Colonic mucosa (tissue), 4 donors: ENCODE data around the gene GAS6. TPM values are rescaled to one million over a fixed set of nuclear protein-coding genes. Genes with fewer than 3 reads are reported as not detected.

Source experiments
- DNase-seq: peaks from one replicate; pipeline ENCODE4 v3.0.0-alpha.2; 2020
- H3K27ac ChIP-seq: fragments of 200-600 bp; one replicate; pipeline ENCODE4 v1.8.0; 2021
- H3K27me3 ChIP-seq: fragments of 200-600 bp; one replicate; pipeline ENCODE4 v1.8.0; 2021
- H3K36me3 ChIP-seq: fragments of 200-600 bp; one replicate; pipeline ENCODE4 v1.8.0; 2021
- H3K4me1 ChIP-seq: fragments of 200-600 bp; one replicate; pipeline ENCODE4 v1.8.0; 2021; ENCODE audit warnings: mild to moderate bottlenecking
- H3K4me3 ChIP-seq: fragments of 200-600 bp; one replicate; pipeline ENCODE4 v1.8.0; 2021
- H3K9ac ChIP-seq, 2 donors: one replicate each; pipeline ENCODE4 v1.7.0; 2013; ENCODE audit warnings: control low read depth in 2 of 2, low read depth in 2 of 2, low read length in 2 of 2
- H3K9me3 ChIP-seq: fragments of 200-600 bp; one replicate; pipeline ENCODE4 v1.8.0; 2021
- intact Hi-C: fragments of 100-400 bp; cut with DNase I; formaldehyde crosslinking; loops from one replicate; pipeline ENCODE4 v1.14.1; 2022
- total RNA-seq, 2 donors: library from RNA; stranded (reverse); fragmentation: NEBNext Ultra II Directional in 1 of 2; extraction: Animal tissue kit (Norgen Biotek cat#: 25700) in 1 of 2; gene quantifications; one replicate each; pipeline ENCODE4 v1.2.1, GENCODE V29; 2021
- TF ChIP-seq, protein P1 (sequence below): fragments of 200-600 bp; IDR thresholded peaks from one replicate; pipeline ENCODE4 v1.8.0; 2022; ENCODE audit warnings: antibody characterized with exemption, mild to moderate bottlenecking
- donor health status: healthy.
- donor health status: DM: no; HTN: no; CAD: no.
- donor health status: DM: no; HTN: no; CAD: no.

The GAS6 gene
- total RNA-seq, 2 donors from 2014 or later, result 118 to 121 TPM

DNA sequence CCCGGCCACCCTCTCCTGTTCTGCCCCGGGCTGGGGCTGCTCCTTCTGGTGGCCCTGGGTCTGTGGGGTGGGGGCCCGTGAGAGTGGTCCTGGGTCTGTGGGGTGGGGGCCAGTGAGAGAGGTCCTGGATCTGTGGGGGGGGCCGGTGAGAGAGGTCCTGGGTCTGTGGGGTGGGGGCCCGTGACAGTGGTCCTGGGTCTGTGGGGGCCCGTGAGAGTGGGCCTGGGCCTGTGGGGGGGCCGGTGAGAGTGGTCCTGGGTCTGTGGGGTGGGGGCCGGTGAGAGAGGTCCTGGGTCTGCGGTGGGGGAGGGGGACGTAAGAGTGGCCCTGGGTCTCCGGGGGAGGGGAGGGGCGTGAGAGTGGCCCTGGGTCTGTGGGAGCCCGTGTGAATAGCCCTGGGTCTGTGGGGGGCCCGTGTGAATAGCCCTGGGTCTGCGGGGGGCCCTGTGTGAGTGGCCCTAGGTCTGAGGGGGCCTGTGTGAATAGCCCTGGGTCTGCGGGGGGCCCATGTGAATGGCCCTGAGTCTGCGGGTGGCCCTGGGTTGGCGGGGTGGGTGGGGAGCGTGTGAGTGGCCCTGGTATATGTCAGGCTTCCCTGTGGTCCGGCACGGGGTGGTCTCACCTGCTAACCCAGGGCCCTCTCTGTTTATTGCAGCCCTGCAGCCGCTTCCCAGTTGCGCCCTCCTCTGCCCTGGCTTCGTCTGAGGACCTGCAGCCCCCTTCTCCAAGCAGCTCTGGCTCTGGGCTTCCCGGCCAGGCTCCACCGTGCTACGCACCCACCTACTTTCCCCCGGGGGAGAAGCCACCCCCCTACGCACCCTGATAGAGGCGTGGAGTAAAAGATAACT is 52.6 kb downstream of the GAS6 start:
- H3K9me3 ChIP-seq, result no peaks in the 10 kb centered on the region
- intact Hi-C loops, result no loop called here
- H3K4me1 ChIP-seq, result no peaks in the 10 kb centered on the region
- no peak for DNase-seq
- TF ChIP-seq, protein P1, sequence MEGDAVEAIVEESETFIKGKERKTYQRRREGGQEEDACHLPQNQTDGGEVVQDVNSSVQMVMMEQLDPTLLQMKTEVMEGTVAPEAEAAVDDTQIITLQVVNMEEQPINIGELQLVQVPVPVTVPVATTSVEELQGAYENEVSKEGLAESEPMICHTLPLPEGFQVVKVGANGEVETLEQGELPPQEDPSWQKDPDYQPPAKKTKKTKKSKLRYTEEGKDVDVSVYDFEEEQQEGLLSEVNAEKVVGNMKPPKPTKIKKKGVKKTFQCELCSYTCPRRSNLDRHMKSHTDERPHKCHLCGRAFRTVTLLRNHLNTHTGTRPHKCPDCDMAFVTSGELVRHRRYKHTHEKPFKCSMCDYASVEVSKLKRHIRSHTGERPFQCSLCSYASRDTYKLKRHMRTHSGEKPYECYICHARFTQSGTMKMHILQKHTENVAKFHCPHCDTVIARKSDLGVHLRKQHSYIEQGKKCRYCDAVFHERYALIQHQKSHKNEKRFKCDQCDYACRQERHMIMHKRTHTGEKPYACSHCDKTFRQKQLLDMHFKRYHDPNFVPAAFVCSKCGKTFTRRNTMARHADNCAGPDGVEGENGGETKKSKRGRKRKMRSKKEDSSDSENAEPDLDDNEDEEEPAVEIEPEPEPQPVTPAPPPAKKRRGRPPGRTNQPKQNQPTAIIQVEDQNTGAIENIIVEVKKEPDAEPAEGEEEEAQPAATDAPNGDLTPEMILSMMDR, result no peak
- no peak overlapping the region for H3K27ac ChIP-seq
- H3K9ac ChIP-seq, result no peak overlapping the region
- H3K36me3 ChIP-seq, result no peaks in the 10 kb centered on the region
- H3K4me3 ChIP-seq, result no peak overlapping the region
- no peaks in the 10 kb centered on the region for H3K27me3 ChIP-seq

DNA sequence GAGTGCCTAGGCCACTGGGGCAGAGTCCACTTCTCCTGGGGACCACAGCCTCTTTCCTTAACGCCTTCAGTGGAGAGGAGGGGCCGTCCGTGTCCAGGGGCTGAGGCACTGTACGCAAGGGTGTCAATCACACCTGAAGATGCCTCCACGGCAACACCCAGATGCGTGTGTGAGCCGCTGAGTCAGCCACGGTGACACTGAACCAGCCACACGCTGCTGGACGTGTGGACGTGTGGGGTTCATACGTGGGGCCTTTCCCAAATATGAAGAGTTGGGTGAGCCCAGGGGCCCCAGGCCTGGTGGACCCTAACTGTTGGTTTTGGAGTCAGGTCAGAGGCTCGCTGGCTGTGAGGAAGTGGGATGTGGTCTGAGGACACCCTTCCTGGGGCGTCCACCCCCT is 53.2 kb downstream of the GAS6 start:
- Histone ChIP-seq H3K4me1 (no peaks in the 10 kb centered on the region), H3K27ac (no peak overlapping the region), H3K36me3 (no peaks in the 10 kb centered on the region), H3K9me3 (no peaks in the 10 kb centered on the region), H3K27me3 (no peaks in the 10 kb centered on the region), H3K9ac (no peak overlapping the region), H3K4me3 (no peak overlapping the region)
- DNase-seq, result no peak
- TF ChIP-seq, protein P1, result no peak
- intact Hi-C loops, result no loop called here

DNA sequence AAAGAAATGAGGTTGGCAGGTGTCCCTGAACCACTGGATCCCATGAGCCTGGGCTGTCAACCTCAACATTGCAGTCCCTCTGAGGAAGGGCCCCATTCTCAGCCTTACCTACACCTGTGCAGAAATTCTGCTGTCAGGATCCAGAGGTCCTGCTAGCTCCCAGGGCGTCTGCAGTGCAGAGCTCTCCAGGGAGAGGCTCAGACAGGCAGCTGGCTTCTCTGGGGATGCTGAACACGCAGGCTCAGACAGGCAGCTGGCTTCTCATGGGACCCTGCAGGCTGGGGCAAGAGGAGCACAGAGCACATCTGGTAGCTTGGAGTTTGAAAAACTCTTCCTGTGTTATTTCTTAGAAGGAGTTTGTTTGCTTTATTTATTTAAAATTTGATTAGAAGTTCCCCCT is 53.9 kb downstream of the GAS6 start:
- Histone ChIP-seq H3K4me1 (no peaks in the 10 kb centered on the region), H3K36me3 (no peaks in the 10 kb centered on the region), H3K9ac (no peak overlapping the region), H3K9me3 (no peaks in the 10 kb centered on the region), H3K27me3 (no peaks in the 10 kb centered on the region), H3K4me3 (no peak overlapping the region), H3K27ac (no peak overlapping the region)
- DNase-seq, result no peak
- TF ChIP-seq, protein P1, result no peak
- intact Hi-C loops, result no loop called here

DNA sequence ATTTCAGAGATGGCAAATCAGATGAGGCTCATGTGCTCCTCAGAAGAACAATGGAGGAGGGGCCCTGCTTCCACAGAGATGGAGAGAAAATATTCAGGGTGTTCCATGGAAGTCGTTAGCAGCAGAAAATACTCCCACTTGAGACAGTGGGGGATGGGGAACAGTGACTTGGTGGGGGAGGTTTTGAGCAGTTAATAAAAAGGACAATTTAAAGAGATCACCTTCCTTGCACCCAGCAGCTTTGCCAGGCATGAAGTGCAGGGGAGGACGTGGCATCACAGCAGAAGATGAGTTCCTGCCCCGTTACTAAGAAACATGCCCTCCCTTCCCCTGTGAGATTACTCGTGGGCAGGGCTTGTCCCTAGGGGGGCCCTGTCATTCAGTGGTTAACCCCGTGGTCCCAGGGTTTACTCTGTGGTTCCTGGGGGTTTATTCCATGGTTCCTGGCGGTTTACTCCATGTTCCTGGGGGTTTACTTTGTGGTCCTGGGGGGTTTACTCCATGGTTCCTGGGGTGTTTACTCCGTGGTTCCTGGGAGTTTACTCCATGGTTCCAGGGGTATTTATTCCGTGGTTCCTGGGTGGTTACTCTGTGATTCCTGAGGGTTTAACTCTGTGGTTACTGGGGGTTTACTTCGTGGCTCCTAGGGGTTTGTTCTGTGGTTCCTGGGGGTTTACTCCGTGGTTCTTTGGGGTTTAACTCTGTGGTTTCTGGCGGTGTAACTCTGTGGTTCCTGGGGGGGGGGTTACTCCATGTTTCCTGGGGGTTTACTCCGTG is 55.6 kb downstream of the GAS6 start:
- intact Hi-C loops, result no loop called here
- TF ChIP-seq, protein P1, result no peak

DNA sequence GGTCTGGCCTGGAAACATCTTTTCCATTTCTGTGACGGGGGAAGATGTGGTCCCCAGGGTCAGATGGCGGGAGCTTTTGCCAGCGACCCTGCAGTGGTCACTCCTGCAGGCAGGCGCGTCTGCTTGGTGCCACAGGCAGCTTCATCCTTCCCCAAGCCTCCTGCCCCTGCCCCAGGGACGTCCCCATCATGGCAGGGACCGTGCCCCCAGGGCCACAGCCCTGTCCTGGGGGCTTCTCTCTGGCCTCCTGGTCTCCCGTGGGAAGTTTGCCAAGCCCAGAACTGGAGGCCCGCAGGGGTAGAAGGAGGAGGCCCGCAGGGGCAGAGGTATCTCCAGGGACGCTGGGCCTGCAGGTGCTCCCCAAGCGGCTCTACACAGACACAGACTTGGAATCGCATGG is 57.4 kb downstream of the GAS6 start:
- Histone ChIP-seq H3K4me3 (no peak overlapping the region), H3K9ac (no peak overlapping the region), H3K9me3 (no peaks in the 10 kb centered on the region), H3K4me1 (no peaks in the 10 kb centered on the region), H3K27ac (no peak overlapping the region), H3K36me3 (no peaks in the 10 kb centered on the region), H3K27me3 (no peaks in the 10 kb centered on the region)
- intact Hi-C loops, result no loop called here
- TF ChIP-seq, protein P1, result no peak
- no peak for DNase-seq

More for the DNA sequence above, 55.6 kb downstream of the GAS6 start:
- H3K27ac ChIP-seq, result no peak overlapping the region
- H3K9me3 ChIP-seq, result no peaks in the 10 kb centered on the region
- no peaks in the 10 kb centered on the region for H3K27me3 ChIP-seq
- no peak overlapping the region for H3K4me3 ChIP-seq
- no peak overlapping the region for H3K9ac ChIP-seq
- no peaks in the 10 kb centered on the region for H3K4me1 ChIP-seq
- DNase-seq, result no peak
- H3K36me3 ChIP-seq, result no peaks in the 10 kb centered on the region
